K562 (cell line): ENCODE data around the gene ACAT1. TPM values are rescaled to one million over a fixed set of nuclear protein-coding genes. Genes with fewer than 3 reads are reported as not detected.
A peak's percentile ranks its signal among the peaks of the same experiment; 100 is the strongest.

ENCODE experiments used
- ATAC-seq: fragments of 200-7000 bp; cut with Tn5 transposase; 3 replicates; pipeline ENCODE4 v1.9.1; 2020; ENCODE audit warnings: moderate library complexity
- BruUV-seq: library from RNA; stranded (reverse); fragments of 400-500 nt; replicated peaks from 2 replicates; lab custom pipeline; 2021; lab: Mats Ljungman, UMichigan
- CTCF ChIA-PET: fragments of 300-600 bp; formaldehyde crosslinking; extraction: SDS; loops from one replicate; lab custom pipeline; 2021; ENCODE audit warnings: low intra/inter-chr PET ratio; lab: Yijun Ruan, JAX
- POLR2A ChIA-PET: fragments of 300-600, 350-650 bp; sonication (Branson Sonifier 250); formaldehyde crosslinking; extraction: SDS; loops from one replicate; lab custom pipeline; 2021; ENCODE audit warnings: antibody characterized with exemption, inconsistent platforms; lab: Yijun Ruan, JAX
- DNase-seq, 4 experiments: peaks; one replicate each; pipeline versions ENCODE4 v3.0.0 to v3.0.0-alpha.2; 2011 to 2018; ENCODE audit warnings: low spot score in 3 of 4, mixed read lengths in 3 of 4; ENCODE audit errors: extremely low read depth in 1 of 4
- FAIRE-seq: peaks from 2 replicates; lab custom pipeline; 2011; peaks lifted over from hg19 to GRCh38; lab: Jason Lieb, UNC
- H2AFZ ChIP-seq: 2 replicates; pipeline ENCODE4 v1.6.0; 2011; ENCODE audit warnings: low read depth, low read length, control low read depth, inconsistent platforms
- H3K27ac ChIP-seq: fragments of 200-600 bp; 3 replicates; pipeline ENCODE4 v1.8.0; 2011; ENCODE audit warnings: low read depth, mild to moderate bottlenecking, control low read depth, inconsistent platforms, low read length, moderate library complexity, mixed read lengths; ENCODE audit errors: extremely low read depth
- H3K27me3 ChIP-seq, 2 experiments: fragments of 300-600 bp in 1 of 2; 2 replicates in 1 of 2; 3 replicates in 1 of 2; pipeline versions ENCODE4 v1.6.0 to v1.8.0; 2011; ENCODE audit warnings: inconsistent platforms in 2 of 2, low read length in 2 of 2, mild to moderate bottlenecking in 1 of 2, mixed read lengths in 1 of 2, moderate library complexity in 1 of 2; ENCODE audit not compliant: control insufficient read depth in 2 of 2, insufficient read depth in 2 of 2
- H3K36me3 ChIP-seq: fragments of 300-600 bp; 3 replicates; pipeline ENCODE4 v1.8.0; 2011; ENCODE audit warnings: mild to moderate bottlenecking, low read length, inconsistent platforms; ENCODE audit not compliant: control insufficient read depth, insufficient read depth
- H3K4me1 ChIP-seq, 2 experiments: fragments of 200-600 bp in 1 of 2; replicated peaks in 1 of 2; 2 replicates in 1 of 2; 3 replicates in 1 of 2; pipeline versions ENCODE4 v1.5.1 to v1.8.0; 2011; ENCODE audit warnings: inconsistent platforms in 2 of 2, low read length in 2 of 2, mild to moderate bottlenecking in 1 of 2, mixed read lengths in 1 of 2, moderate library complexity in 1 of 2; ENCODE audit not compliant: control insufficient read depth in 2 of 2, insufficient read depth in 2 of 2
- H3K4me2 ChIP-seq: 2 replicates; pipeline ENCODE4 v1.6.1; 2011; ENCODE audit warnings: low read length, control low read depth, inconsistent platforms, mixed read lengths; ENCODE audit not compliant: insufficient read depth
- H3K4me3 ChIP-seq: fragments of 200-600 bp; sonication (generic), shearing (Covaris generic); 2 replicates; pipeline ENCODE4 v1.5.1; 2016; ENCODE audit warnings: control low read depth, inconsistent platforms
- H3K79me2 ChIP-seq: fragments of 200-600 bp; 3 replicates; pipeline ENCODE4 v1.8.0; 2011; ENCODE audit warnings: low read length, inconsistent platforms; ENCODE audit not compliant: control insufficient read depth, insufficient read depth
- H3K9ac ChIP-seq, 2 experiments: 2 replicates each; pipeline versions ENCODE4 v1.6.0 to v1.6.1; 2011; ENCODE audit warnings: low read depth in 2 of 2, low read length in 2 of 2, control low read depth in 1 of 2, inconsistent platforms in 1 of 2, mild to moderate bottlenecking in 1 of 2, mixed read lengths in 1 of 2; ENCODE audit not compliant: insufficient read depth in 1 of 2
- H3K9me1 ChIP-seq: one replicate; pipeline ENCODE4 v1.6.0; 2011; ENCODE audit warnings: inconsistent platforms, mild to moderate bottlenecking, low read length, moderate library complexity; ENCODE audit not compliant: control insufficient read depth, insufficient read depth
- H3K9me3 ChIP-seq: replicated peaks from 2 replicates; pipeline ENCODE4 v1.5.1; 2011; ENCODE audit warnings: low read depth, low read length, inconsistent platforms; ENCODE audit not compliant: control insufficient read depth, insufficient read depth
- H4K20me1 ChIP-seq: replicated peaks from 2 replicates; pipeline ENCODE4 v1.6.1; 2011; ENCODE audit warnings: low read length, inconsistent platforms, mixed read lengths; ENCODE audit not compliant: control insufficient read depth, insufficient read depth
- C11orf30 ChIP-seq: fragments of 450-650 bp; IDR thresholded peaks from 2 replicates; pipeline ENCODE4 v1.6.1; 2016; ENCODE audit warnings: low read depth, mild to moderate bottlenecking
- MAFF ChIP-seq: IDR thresholded peaks from 2 replicates; pipeline ENCODE4 v1.6.1; 2012; ENCODE audit warnings: low read length, improper control_type of control experiment
- MAFG ChIP-seq: fragments of 450-650 bp; conservative IDR thresholded peaks from 2 replicates; pipeline ENCODE4 v1.6.1; 2016; ENCODE audit warnings: missing genetic modification characterization, missing compliant biosample characterization
- MAFK ChIP-seq: IDR thresholded peaks from 2 replicates; pipeline ENCODE4 v1.6.1; 2011; ENCODE audit warnings: low read length, improper control_type of control experiment
- TAF1 ChIP-seq: IDR thresholded peaks from 2 replicates; pipeline ENCODE4 v1.6.1; 2011; ENCODE audit warnings: mild to moderate bottlenecking, low read length, moderate library complexity; ENCODE audit not compliant: insufficient read depth, control insufficient read depth, severe bottlenecking; ENCODE audit errors: extremely low read depth
- ZBTB17 ChIP-seq: fragments of 450-650 bp; formaldehyde crosslinking; IDR thresholded peaks from 2 replicates; pipeline ENCODE4 v1.4.0; 2020; ENCODE audit warnings: mild to moderate bottlenecking
- ZNF140 ChIP-seq: fragments of 250-450 bp; sonication (Bioruptor Pico); IDR thresholded peaks from 2 replicates; pipeline ENCODE4 v1.8.0; 2021; ENCODE audit warnings: moderate library complexity, mild to moderate bottlenecking, inconsistent platforms
- ZNF316 ChIP-seq: fragments of 450-650 bp; IDR thresholded peaks from 2 replicates; pipeline ENCODE4 v1.6.1; 2016
- ZNF518B ChIP-seq: fragments of 250-450 bp; sonication (Bioruptor Pico); IDR thresholded peaks from 2 replicates; pipeline ENCODE4 v1.5.0; 2021; ENCODE audit warnings: mild to moderate bottlenecking, moderate library complexity
- in situ Hi-C: fragments of 300-500 bp; cut with MboI; formaldehyde crosslinking; loops from 4 replicates; pipeline ENCODE4 v1.15.0; 2018; ENCODE audit warnings: inconsistent platforms, mixed read lengths
- intact Hi-C: fragments of 100-400 bp; cut with micrococcal nuclease; formaldehyde crosslinking; loops from 2 replicates; pipeline ENCODE4 v1.14.2; 2022
- polyA plus RNA-seq, 8 experiments: library from polyadenylated mRNA; depleted of rRNA in 4 of 8; stranded (reverse) in 5 of 8; unstranded in 3 of 8; fragments of >200 nt; fragmentation: Nextera tagmentation in 2 of 8; fragmentation: Illumina TruSeq in 1 of 8; extraction: Ambion mirVana in 2 of 8; extraction: Trizol in 1 of 8; gene quantifications; 2 replicates each; pipeline versions ENCODE4 v1.2.1 to v1.2.3, GENCODE V29; 2011 to 2014; ENCODE audit warnings: inconsistent platforms in 1 of 8, missing spikeins in 1 of 8
- total RNA-seq, 7 experiments: library from RNA; depleted of rRNA in 6 of 7; stranded (reverse); fragments of >200 nt in 6 of 7; fragmentation: Illumina TruSeq in 2 of 7; extraction: Trizol in 2 of 7; gene quantifications; 2 replicates each; pipeline versions ENCODE4 v1.2.1 to v1.2.3, GENCODE V29; 2011 to 2021; ENCODE audit warnings: low replicate concordance in 1 of 7

Gene ACAT1
- total and polyA plus RNA-seq, 9 of the 15 experiments (the other 6 are each of a cell fraction or from before 2014, with no cell fraction given), result 65.1 to 204 (median 104) TPM

DNA sequence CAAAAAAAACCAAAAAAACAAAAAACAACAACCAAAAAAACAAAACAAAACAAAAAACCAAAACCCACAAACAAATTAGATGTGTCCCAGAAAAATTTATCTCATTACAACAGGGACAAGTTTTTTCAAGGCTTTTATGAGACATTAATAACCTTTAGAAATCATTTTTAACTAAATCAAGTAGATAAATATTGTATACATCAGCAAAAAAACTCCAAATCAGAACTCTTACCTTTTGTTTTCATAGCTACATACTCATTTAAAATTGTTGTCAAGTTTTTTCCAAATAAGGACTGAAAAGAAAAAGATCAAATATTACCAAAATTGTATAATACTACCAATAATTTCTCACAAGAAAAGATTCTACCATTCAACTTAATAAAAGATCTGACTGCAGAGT lies 72.4 kb downstream of the ACAT1 start:
- TF ChIP-seq ZNF518B (CRISPR knock-in tag), result no peak
- peak; percentile 60; the same call in 1 of the 2 replicates for TF ChIP-seq MAFK
- TF ChIP-seq MAFF, result peak; percentile 72; the same call in 1 of the 2 replicates
- TF ChIP-seq C11orf30, result peak; percentile 85
- TF ChIP-seq TAF1, result no peak
- peak; percentile 95 for TF ChIP-seq ZNF316
- peak; percentile 61; the same call in 1 of the 2 replicates for TF ChIP-seq MAFG (tag)
- TF ChIP-seq ZBTB17 (CRISPR knock-in tag), result no peak
- TF ChIP-seq ZNF140 (CRISPR knock-in tag), result no peak
- Histone ChIP-seq H3K27ac (no peak overlapping the region), H3K36me3 (peaks cover 84% of the 10 kb centered on the region), H4K20me1 (no peaks in the 10 kb centered on the region), H3K4me3 (no peak overlapping the region), H3K4me1 (no peaks in the 10 kb centered on the region; a peak in 1 of 5 replicates), H3K9me3 (no peaks in the 10 kb centered on the region), H3K4me2 (no peak overlapping the region), H3K27me3 (no peaks in the 10 kb centered on the region), H3K9ac (no peak overlapping the region), H3K79me2 (peaks cover 27% of the 10 kb centered on the region), H2AFZ (no peak overlapping the region), H3K9me1 (no peaks in the 10 kb centered on the region)
- CTCF ChIA-PET, result no interaction called here
- no peak for FAIRE-seq
- intact Hi-C loops (no loop called here), in situ Hi-C loops (no loop called here)
- no peak for ATAC-seq
- DNase-seq, result no peak
- BruUV-seq, result no TSS peak
- POLR2A ChIA-PET, result interaction anchor here (0.9 to 1.0 kb wide), 3 partner anchors 8 to 28 kb away, joined by 3 to 6 read pairs (median 4); no protein-coding TSS in a partner anchor
